DLD1 (cell line): ENCODE data around the gene B3GNT7.
"Not testable (repeated sequence)": the region's sequence is repeated elsewhere in the genome, so short reads cannot be mapped to it uniquely, and the experiment has no call there.

Experiments
- in situ Hi-C: cut with HindIII; loops from 2 replicates; pipeline ENCODE4 v1.10.0; 2017; ENCODE audit warnings: low sequenced_read_pairs

The B3GNT7 gene

GRCh38 chr2:231364961-231365810 is 30.3 kb upstream of the B3GNT7 start:
- in situ Hi-C loops = no loop called here

DNA sequence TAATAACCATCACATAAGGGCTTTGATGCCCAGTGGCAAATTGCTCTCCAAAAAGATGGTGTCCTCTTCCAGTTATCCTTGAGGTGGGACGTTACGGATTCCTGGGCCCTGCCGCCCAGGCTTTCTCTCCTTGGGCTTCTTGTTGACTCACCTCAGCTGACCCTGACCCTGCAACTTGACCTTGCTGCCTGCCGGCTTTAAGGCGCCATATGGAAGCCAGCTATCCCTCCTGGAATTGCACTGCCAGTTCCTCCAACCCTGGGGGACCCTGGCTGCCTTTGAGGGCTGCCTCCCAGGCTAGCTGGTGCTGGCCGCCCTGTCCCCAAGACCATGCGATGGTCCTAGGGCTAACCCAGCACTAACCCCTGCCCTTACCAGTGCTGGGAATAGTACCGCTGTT is 28.3 kb upstream of the B3GNT7 start:
- in situ Hi-C loops = no loop called here

DNA sequence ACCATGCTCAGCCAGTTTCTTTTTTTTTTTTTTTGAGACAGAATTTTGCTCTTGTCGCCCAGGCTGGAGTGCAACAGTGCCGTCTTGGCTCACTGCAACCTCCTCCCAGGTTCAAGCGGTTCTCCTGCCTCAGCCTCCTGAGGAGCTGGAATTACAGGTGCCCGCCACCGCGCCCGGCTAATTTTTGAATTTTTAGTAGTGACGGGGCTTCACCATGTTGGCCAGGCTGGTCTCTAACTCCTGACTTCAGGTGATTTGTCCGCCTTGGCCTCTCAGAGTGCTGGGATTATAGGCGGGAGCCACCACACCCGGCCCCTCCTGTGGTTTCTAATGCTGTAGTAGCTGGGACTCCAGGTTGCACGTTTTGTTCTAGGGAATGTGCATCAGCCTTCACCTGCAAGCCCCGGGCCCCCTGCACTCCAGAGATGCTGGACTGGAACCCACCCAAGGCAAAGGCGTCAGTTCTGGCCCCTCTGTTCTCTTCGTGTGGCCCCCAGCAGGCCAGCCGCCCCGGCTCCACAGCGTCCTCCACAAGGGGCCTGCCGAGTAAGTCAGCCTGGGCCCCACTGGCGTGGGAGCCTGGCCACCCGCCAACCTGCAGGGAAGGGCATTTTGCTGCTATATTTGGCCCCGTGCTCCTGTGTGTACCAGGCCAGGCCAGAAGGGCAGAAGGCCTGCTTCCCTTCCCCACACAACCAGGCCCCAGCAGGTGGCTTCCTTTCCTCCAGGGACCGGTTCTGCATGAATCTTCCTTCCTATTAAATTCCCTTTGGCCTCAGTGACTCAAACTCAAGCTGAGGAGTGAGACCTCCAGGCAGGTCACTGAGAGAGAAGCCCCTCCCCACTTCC is 25.7 kb upstream of the B3GNT7 start:
- in situ Hi-C loops = no loop called here

DNA sequence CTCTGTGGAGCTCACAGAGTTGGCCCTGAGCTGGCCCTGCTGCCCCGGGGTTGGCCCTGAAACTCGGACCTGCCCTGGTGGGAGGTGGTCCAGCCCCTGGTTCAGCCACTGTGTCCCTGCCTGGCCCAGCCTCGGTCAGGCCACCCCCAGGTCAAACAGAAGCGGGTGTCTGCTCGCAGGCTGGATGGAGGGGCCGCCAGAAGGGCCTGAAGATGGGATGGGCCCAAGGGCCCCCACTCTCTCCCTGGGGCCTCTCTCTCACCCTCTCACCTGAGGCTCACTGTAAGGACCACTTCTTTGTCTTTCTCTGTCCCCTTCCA is 25.1 kb upstream of the B3GNT7 start:
- in situ Hi-C loops = no loop called here

DNA sequence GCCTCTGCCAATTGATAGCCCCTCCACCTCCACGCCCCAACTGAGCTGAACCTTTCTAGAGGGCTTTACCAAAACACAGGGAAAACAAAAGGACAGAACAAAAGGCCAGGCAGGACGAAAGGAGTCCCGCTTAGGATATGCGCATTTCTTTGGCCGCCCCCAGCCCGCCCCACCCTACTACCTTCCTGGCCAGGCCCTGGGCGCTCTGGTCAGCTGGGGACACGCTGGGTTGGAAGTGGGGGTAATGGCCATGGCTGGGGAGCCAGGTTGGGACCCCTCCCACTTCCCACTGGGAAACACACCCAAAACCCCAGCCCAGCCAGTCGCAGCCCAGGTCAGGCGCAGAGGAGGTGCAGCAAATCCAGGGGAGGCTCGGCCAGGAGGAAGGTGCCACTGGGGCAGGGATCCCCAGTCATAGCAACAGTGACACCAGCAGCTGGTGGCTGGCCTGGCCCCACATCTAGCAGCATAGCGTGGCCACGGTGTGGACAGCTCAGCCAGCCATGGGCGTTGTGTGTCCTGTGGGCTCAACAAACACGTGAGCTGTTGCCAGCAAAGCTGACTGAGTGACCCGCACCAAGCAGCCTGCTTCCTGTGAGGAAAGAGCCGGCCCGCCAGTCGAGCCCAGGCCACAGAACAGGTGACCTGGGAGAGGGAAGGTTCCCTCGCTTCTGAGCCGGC is 24.6 kb upstream of the B3GNT7 start:
- in situ Hi-C loops = no loop called here

DNA sequence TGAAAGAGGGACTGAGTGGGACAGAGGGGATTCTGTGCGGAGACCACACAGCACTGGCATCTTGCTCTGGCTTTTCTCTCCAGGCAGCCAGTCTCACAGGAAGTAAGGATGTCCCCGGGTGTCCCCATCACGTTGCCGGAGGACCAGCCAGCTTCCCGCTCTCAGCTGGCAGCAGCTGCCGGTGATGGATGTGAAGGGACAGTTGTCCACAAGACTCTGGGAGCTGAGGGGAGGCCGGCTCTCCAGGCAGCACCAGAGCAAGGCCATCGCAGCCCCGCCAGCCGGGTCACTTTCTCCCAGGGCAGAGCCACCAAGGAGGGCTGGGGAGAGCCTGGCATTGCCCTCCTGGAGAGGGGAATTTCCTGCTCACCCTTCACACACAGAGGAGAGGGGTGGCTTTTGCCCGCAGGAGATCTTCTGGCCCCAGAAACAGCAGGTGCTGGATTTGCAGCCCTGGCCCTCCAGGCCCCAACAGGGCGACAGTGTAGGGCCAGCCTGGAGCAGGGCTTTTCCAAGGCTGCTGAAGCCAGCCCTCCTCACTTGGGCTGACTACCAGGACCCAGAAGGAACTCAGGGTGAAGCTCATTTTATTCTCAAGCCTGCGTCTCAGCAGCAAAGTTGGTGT is 24.0 kb upstream of the B3GNT7 start:
- in situ Hi-C loops = no loop called here

- in situ Hi-C loops = no loop called here
Observed at GRCh38 chr2:231372326-231372725, 23.2 kb upstream of the B3GNT7 start.

GRCh38 chr2:231373184-231373583 is 22.3 kb upstream of the B3GNT7 start:
- in situ Hi-C loops = no loop called here

GRCh38 chr2:231373786-231374349 is 21.6 kb upstream of the B3GNT7 start:
- in situ Hi-C loops = no loop called here

GRCh38 chr2:231374771-231375170 is 20.7 kb upstream of the B3GNT7 start:
- in situ Hi-C loops = no loop called here

- in situ Hi-C loops = not testable (repeated sequence)
Observed at GRCh38 chr2:231375994-231376615, 19.4 kb upstream of the B3GNT7 start.

- in situ Hi-C loops = no loop called here
Observed at GRCh38 chr2:231376857-231377256, 18.7 kb upstream of the B3GNT7 start.

GRCh38 chr2:231378026-231378722 is 17.3 kb upstream of the B3GNT7 start:
- in situ Hi-C loops = no loop called here

DNA sequence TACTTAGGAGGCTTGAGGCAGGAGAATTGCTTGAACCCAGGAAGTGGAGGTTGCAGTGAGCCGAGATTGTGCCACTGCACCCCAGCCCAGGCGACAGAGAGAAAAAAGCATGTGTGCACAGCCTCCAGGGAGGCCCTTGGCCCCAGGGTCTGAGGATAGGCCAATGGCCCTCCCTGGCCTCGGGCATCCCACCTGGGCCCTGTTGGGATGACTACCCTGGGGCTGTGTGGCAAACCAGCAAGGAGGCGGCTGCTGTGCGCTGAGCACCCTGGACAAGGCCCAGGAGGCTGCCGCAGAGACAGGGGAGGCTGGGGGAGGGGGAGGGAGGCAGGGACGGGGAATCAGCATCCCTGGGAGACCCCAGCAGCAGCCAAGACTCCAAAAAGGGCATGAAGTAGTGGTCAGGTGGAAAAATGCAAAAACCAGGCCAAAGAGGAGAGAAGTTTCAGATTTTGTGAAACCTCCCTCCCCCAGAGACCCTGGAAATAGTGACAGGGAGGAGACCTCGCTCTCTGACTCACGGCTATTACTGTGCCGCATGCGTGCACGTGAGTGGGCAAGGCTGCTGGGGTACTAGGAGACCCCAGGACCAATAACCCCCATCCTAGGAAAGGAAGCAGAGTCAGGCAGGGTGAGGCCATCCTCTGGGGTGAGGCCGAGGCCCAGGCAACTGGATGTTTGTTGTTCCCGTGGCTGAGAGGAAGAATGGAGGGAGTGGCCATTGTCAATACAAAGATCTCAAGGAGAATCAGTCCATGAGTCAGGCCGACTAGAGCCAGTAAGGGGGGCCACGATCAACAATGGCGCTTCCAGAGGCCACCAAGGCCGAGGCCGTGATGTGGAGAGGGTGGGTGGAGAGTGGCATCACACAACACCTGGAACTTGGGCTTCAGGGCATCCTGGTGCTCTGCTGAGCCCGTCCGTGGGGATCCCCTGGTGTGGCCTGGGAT is 16.0 kb upstream of the B3GNT7 start:
- in situ Hi-C loops = no loop called here

DNA sequence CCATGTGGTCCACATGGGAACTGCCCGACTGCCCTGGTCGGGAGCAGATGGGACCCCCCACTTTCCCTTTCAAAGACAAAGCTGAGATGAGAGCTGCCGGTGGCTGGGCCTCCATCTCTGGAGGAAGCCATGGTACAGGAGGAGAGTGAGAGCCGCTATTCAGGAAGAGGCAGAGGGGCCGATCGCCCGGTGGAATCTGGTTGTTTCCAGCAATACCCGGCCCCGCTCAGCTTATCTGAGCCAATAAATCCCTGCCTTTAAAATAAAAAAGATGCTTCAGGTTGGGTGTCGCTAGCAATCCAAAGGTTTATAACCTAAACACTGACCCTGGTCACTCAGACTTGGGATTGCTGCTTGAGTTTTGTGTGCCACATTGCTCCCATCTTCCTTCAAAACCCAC is 15.2 kb upstream of the B3GNT7 start:
- in situ Hi-C loops = no loop called here

DNA sequence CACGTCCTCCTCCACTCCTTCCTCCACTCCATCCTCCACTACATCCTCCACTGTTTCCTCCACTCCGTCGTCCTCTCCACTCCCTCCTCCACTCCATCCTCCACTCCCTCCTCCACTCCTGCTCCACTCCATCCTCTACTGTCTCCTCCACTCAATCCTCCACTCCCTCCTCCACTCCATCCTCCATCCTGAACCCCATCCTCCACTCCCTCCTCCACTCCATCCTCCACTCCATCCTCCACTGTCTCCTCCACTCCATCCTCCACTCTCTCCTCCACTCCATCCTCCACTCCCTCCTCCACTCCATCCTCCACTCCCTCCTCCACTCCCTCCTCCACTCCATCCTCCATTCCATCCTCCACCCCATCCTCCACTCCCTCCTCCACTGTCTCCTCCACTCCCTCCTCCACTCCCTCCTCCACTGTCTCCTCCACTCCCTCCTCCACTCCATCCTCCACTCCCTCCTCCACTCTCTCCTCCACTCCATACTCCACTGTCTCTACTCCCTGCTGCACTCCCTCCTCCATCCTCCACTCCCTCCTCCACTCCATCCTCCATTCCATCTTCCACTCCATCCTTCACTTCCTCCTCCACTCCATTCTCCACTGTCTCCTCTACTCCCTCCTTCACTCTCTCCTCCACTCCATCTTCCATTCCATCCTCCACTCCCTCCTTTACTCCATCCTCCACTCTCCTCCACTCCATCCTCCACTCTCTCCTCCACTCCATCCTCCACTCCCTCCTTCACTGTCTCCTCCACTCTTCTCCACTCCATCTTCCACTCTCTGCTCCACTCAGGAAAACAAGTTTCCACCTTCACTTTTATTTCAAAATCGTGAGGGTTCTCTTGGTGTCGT is 14.3 kb upstream of the B3GNT7 start:
- in situ Hi-C loops = no loop called here

DNA sequence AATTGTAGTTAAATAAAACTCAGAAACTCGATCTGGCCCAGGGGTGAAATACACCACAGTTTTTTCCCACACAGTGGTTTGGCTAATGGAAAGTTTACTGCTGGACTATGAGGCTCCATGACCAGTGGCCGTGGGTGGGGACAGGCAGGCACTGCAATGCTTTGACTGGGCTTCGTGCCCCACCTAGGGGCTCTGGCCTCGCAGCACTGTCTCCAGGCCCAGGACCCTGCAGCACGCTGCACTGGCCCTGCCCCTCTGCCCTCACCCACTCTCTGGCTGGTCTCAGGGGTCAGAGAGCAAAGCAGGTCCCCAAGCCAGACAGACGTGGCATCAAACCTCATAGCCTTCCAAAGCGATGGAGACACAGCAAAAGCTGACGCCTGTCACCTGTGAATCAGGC is 13.4 kb upstream of the B3GNT7 start:
- in situ Hi-C loops = no loop called here
